CD4-positive, alpha-beta T cell (primary cell): ENCODE data around the gene LYPD3. TPM values are rescaled to one million over a fixed set of nuclear protein-coding genes. Genes with fewer than 3 reads are reported as not detected.

Experiments
- ATAC-seq: fragments of 200-7000 bp; cut with Tn5 transposase; one replicate; pipeline ENCODE4 v1.10.0; 2022; ENCODE audit warnings: mild to moderate bottlenecking; ENCODE audit not compliant: poor library complexity
- CTCF ChIA-PET: fragments of 350-600 bp; sonication (Branson Sonifier 250); formaldehyde crosslinking; loops from one replicate; lab custom pipeline; 2021; ENCODE audit warnings: antibody characterized with exemption, inconsistent platforms; lab: Charles Lee
- POLR2A ChIA-PET: fragments of 350-600 bp; sonication (Branson Sonifier 250); formaldehyde crosslinking; loops from one replicate; lab custom pipeline; 2021; ENCODE audit warnings: antibody characterized with exemption, inconsistent platforms; lab: Charles Lee
- DNase-seq, 14 experiments: peaks; one replicate each; pipeline ENCODE4 v3.0.0-alpha.2; 2013 to 2020; ENCODE audit warnings: mixed read lengths in 2 of 14
- H3K27ac ChIP-seq, 2 donors: one replicate each; pipeline versions ENCODE4 v1.5.1 to v1.7.0; 2013; ENCODE audit warnings: low read length in 2 of 2, low read depth in 1 of 2, mild to moderate bottlenecking in 1 of 2
- H3K27me3 ChIP-seq, 2 experiments: 1 replicate in 1 of 2; 2 replicates in 1 of 2; pipeline versions ENCODE4 v1.6.1 to v1.7.0; 2013; ENCODE audit warnings: low read length in 2 of 2, control low read depth in 1 of 2, mild to moderate bottlenecking in 1 of 2, moderate library complexity in 1 of 2; ENCODE audit not compliant: insufficient read depth in 2 of 2, control insufficient read depth in 1 of 2
- H3K36me3 ChIP-seq: one replicate; pipeline ENCODE4 v1.6.1; 2013; ENCODE audit warnings: low read length, control low read depth; ENCODE audit not compliant: insufficient read depth
- H3K4me1 ChIP-seq: one replicate; pipeline ENCODE4 v1.6.1; 2013; ENCODE audit warnings: low read length, control low read depth; ENCODE audit not compliant: insufficient read depth
- H3K4me3 ChIP-seq: one replicate; pipeline ENCODE4 v1.5.1; 2013; ENCODE audit warnings: mild to moderate bottlenecking, low read length, moderate library complexity
- H3K9me3 ChIP-seq, 2 experiments: 1 replicate in 1 of 2; 2 replicates in 1 of 2; pipeline versions ENCODE4 v1.6.1 to v1.7.0; 2013; ENCODE audit warnings: low read length in 2 of 2, mild to moderate bottlenecking in 2 of 2, control low read depth in 1 of 2, moderate library complexity in 1 of 2; ENCODE audit not compliant: control insufficient read depth in 1 of 2, insufficient read depth in 1 of 2
- H3K27ac Mint-ChIP-seq: one replicate; pipeline ENCODE4 v1.8.0; 2020; ENCODE audit warnings: mixed read lengths
- H3K27me3 Mint-ChIP-seq: one replicate; pipeline ENCODE4 v1.8.0; 2021; ENCODE audit warnings: mixed read lengths
- H3K36me3 Mint-ChIP-seq: one replicate; pipeline ENCODE4 v1.8.0; 2021; ENCODE audit warnings: low read depth, mixed read lengths
- H3K4me1 Mint-ChIP-seq: one replicate; pipeline ENCODE4 v1.8.0; 2021; ENCODE audit warnings: low read depth, mixed read lengths
- H3K4me3 Mint-ChIP-seq: one replicate; pipeline ENCODE4 v1.8.0; 2020; ENCODE audit warnings: mild to moderate bottlenecking, mixed read lengths
- H3K9me3 Mint-ChIP-seq: one replicate; pipeline ENCODE4 v1.8.0; 2020; ENCODE audit warnings: mixed read lengths
- CTCF ChIP-seq: fragments of 200-600 bp; IDR thresholded peaks from one replicate; pipeline ENCODE4 v1.8.0; 2022; ENCODE audit warnings: antibody characterized with exemption, mild to moderate bottlenecking
- intact Hi-C, 2 experiments: fragments of 100-400 bp; cut with DNase I in 1 of 2; cut with micrococcal nuclease in 1 of 2; formaldehyde crosslinking; loops; one replicate each; pipeline versions ENCODE4 v1.15.1 to v1.9.0; 2023 to 2025; cut with DNase I, micrococcal nuclease
- total RNA-seq, 174 experiments: library from RNA in 2 of 174; stranded (reverse) in 2 of 174; gene quantifications; one replicate each; pipeline ENCODE4 v1.2.3 and lab custom pipeline; 2021 to 2026

The LYPD3 gene
- total RNA-seq, 2 experiments from 2014 or later, result 35.6 to 37.3 TPM

GRCh38 chr19:43496960-43497359, 31.6 kb upstream of the LYPD3 start:
- Histone ChIP-seq H3K27me3 (no peaks in the 10 kb centered on the region), H3K36me3 (peaks cover 31% of the 10 kb centered on the region), H3K27ac (no peak overlapping the region), H3K4me1 (peaks cover 6% of the 10 kb centered on the region), H3K9me3 (no peaks in the 10 kb centered on the region), H3K4me3 (no peak overlapping the region)
- DNase-seq, result no peak
- ChIA-PET POLR2A (interaction anchor here (0.5 kb wide), 1 partner anchor 19 kb away, joined by 3 read pairs; no protein-coding TSS in a partner anchor), CTCF (interaction anchor here (0.8 to 1.7 kb wide), 2 partner anchors 34 to 64 kb away, joined by 3 read pairs; no protein-coding TSS in a partner anchor)
- peaks cover 50% of the 10 kb centered on the region for H3K36me3 Mint-ChIP-seq
- no peaks in the 10 kb centered on the region for H3K27me3 Mint-ChIP-seq
- H3K4me3 Mint-ChIP-seq, result no peak overlapping the region
- no peak overlapping the region for H3K27ac Mint-ChIP-seq
- intact Hi-C loops, result no loop called here
- no peak for ATAC-seq
- no peak for TF ChIP-seq CTCF
- peaks cover 9% of the 10 kb centered on the region for H3K4me1 Mint-ChIP-seq
- H3K9me3 Mint-ChIP-seq, result no peaks in the 10 kb centered on the region

- H3K27ac Mint-ChIP-seq, result no peak overlapping the region
- no peaks in the 10 kb centered on the region for H3K27me3 Mint-ChIP-seq
- peaks cover 49% of the 10 kb centered on the region for H3K36me3 Mint-ChIP-seq
- Histone ChIP-seq H3K36me3 (peaks cover 37% of the 10 kb centered on the region), H3K27ac (no peak overlapping the region), H3K4me3 (no peak overlapping the region), H3K27me3 (no peaks in the 10 kb centered on the region), H3K9me3 (no peaks in the 10 kb centered on the region), H3K4me1 (no peaks in the 10 kb centered on the region)
- peaks cover 4% of the 10 kb centered on the region for H3K4me1 Mint-ChIP-seq
- no peak for TF ChIP-seq CTCF
- H3K4me3 Mint-ChIP-seq, result no peak overlapping the region
- DNase-seq (no peak), ATAC-seq (no peak)
- ChIA-PET POLR2A (interaction anchor here (1.2 kb wide), 1 partner anchor 31 kb away, joined by 4 read pairs; no protein-coding TSS in a partner anchor), CTCF (interaction anchor here (1.7 kb wide), 1 partner anchor 33 kb away, joined by 3 read pairs; no protein-coding TSS in a partner anchor)
- intact Hi-C loops, result no loop called here
- no peaks in the 10 kb centered on the region for H3K9me3 Mint-ChIP-seq
These were observed 29.7 kb upstream of the LYPD3 start for GRCh38 chr19:43495082-43495481.

GRCh38 chr19:43490759-43491158, 25.4 kb upstream of the LYPD3 start:
- H3K27ac Mint-ChIP-seq, result no peak overlapping the region
- H3K4me1 ChIP-seq, result no peaks in the 10 kb centered on the region
- H3K36me3 Mint-ChIP-seq, result peaks cover 29% of the 10 kb centered on the region
- ATAC-seq, result no peak
- H3K27me3 Mint-ChIP-seq, result no peaks in the 10 kb centered on the region
- CTCF ChIA-PET, result no interaction called here
- intact Hi-C loops, result no loop called here
- no peaks in the 10 kb centered on the region for H3K9me3 ChIP-seq
- POLR2A ChIA-PET, result interaction anchor here (0.8 to 1.7 kb wide), 2 partner anchors 14 to 28 kb away, joined by 4 to 10 read pairs; partner anchors contain the start of gene PHLDB3
- no peak overlapping the region for H3K27ac ChIP-seq
- TF ChIP-seq CTCF, result no peak
- H3K4me3 ChIP-seq, result no peak overlapping the region
- no peak overlapping the region for H3K4me3 Mint-ChIP-seq
- no peaks in the 10 kb centered on the region for H3K4me1 Mint-ChIP-seq
- peaks cover 17% of the 10 kb centered on the region for H3K36me3 ChIP-seq
- no peaks in the 10 kb centered on the region for H3K27me3 ChIP-seq
- no peaks in the 10 kb centered on the region for H3K9me3 Mint-ChIP-seq
- no peak for DNase-seq
